Measurements from ENCODE around the gene KPNA6.
"Not testable (repeated sequence)": the region's sequence is repeated elsewhere in the genome, so short reads cannot be mapped to it uniquely, and the experiment has no call there.

GRCh38 chr1:32123361-32123760, 15.5 kb downstream of the KPNA6 start:
- not testable (repeated sequence) for TF ChIP-seq TRIM24 (IDR thresholded peaks at IDR 0.05); IRF2 (CRISPR knock-in tag; IDR thresholded peaks at IDR 0.05); ETS1 (conservative IDR thresholded peaks at IDR 0.05; ENCODE audit: control insufficient read depth, low read depth, low read length); ZNF561 (CRISPR knock-in tag; conservative IDR thresholded peaks at IDR 0.05); SMC3 (conservative IDR thresholded peaks at IDR 0.05; ENCODE audit: insufficient read depth, low read depth, low read length); ZNF3 (CRISPR knock-in tag; IDR thresholded peaks at IDR 0.05); EZH2 (IDR thresholded peaks at IDR 0.05; ENCODE audit: borderline replicate concordance, low read depth, low read length); ZNF507 (tag; conservative IDR thresholded peaks at IDR 0.05)
- TF ChIP-seq EGR1 (conservative IDR thresholded peaks at IDR 0.05) (peak; percentile 69), SMARCE1 (IDR thresholded peaks at IDR 0.05) (0 out of 2 replicates have a peak, but pooled peaks have one; percentile 23)
- TF ChIP-seq, protein P1, sequence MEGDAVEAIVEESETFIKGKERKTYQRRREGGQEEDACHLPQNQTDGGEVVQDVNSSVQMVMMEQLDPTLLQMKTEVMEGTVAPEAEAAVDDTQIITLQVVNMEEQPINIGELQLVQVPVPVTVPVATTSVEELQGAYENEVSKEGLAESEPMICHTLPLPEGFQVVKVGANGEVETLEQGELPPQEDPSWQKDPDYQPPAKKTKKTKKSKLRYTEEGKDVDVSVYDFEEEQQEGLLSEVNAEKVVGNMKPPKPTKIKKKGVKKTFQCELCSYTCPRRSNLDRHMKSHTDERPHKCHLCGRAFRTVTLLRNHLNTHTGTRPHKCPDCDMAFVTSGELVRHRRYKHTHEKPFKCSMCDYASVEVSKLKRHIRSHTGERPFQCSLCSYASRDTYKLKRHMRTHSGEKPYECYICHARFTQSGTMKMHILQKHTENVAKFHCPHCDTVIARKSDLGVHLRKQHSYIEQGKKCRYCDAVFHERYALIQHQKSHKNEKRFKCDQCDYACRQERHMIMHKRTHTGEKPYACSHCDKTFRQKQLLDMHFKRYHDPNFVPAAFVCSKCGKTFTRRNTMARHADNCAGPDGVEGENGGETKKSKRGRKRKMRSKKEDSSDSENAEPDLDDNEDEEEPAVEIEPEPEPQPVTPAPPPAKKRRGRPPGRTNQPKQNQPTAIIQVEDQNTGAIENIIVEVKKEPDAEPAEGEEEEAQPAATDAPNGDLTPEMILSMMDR (IDR thresholded peaks at IDR 0.05 in 2 of 3, conservative IDR thresholded peaks at IDR 0.05 in 1 of 3; ENCODE audit: insufficient read depth in 2 of 3, low read depth in 1 of 3, low read length in 3 of 3): not testable (repeated sequence)
